GM20000 (cell line): ENCODE results near the gene TOP1.

Source experiments
- DNase-seq: peaks from one replicate; pipeline ENCODE4 v3.0.0; 2012; ENCODE audit warnings: low spot score
- CTCF ChIP-seq: IDR thresholded peaks from 2 replicates; pipeline ENCODE4 v1.5.1; 2012; ENCODE audit warnings: mild to moderate bottlenecking, control low read depth; ENCODE audit errors: extremely low read depth, missing control alignments

The TOP1 gene

GRCh38 chr20:41028359-41029149, at the start of gene TOP1:
TSS of gene TOP1 (plus strand) at chr20:41028822. CDS start at chr20:41029068, 246 bp downstream.
- no peak for TF ChIP-seq CTCF
- peak; percentile 99 for DNase-seq

- TF ChIP-seq CTCF, result no peak
- no peak for DNase-seq
Observed at GRCh38 chr20:40979247-40979646, 49.4 kb upstream of the TOP1 start.

GRCh38 chr20:40980106-40980827, 48.4 kb upstream of the TOP1 start:
- no peak for DNase-seq
- TF ChIP-seq CTCF, result no peak

GRCh38 chr20:40980828-40981310, 47.8 kb upstream of the TOP1 start:
- no peak for TF ChIP-seq CTCF
- no peak for DNase-seq

- no peak for TF ChIP-seq CTCF
- no peak for DNase-seq
Observed at GRCh38 chr20:40982415-40983145, 46.0 kb upstream of the TOP1 start.

- TF ChIP-seq CTCF, result no peak
- DNase-seq, result no peak
Observed at GRCh38 chr20:40983898-40984297, 44.7 kb upstream of the TOP1 start.
